ENCODE measurements around the gene GZF1.

DNA sequence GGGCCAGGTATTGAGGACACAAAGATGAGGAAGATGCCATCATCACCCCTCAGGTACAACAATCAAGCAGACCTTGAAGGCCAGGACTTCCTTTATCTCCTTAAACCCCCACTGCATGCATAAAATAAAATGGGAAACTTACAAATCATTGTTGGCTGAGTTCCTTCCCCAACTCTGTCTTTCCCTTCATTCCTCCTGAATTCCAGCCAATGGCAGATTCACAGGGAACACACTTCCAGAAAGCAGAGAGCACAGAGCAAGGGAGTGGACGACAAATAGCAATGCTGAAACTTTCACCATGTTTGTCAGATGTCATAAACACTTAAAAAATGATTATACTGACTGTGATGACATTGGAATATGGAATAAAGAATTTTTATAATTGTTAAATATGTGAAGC lies 48.7 kb upstream of the GZF1 start:
- TF ChIP-seq, protein P1, sequence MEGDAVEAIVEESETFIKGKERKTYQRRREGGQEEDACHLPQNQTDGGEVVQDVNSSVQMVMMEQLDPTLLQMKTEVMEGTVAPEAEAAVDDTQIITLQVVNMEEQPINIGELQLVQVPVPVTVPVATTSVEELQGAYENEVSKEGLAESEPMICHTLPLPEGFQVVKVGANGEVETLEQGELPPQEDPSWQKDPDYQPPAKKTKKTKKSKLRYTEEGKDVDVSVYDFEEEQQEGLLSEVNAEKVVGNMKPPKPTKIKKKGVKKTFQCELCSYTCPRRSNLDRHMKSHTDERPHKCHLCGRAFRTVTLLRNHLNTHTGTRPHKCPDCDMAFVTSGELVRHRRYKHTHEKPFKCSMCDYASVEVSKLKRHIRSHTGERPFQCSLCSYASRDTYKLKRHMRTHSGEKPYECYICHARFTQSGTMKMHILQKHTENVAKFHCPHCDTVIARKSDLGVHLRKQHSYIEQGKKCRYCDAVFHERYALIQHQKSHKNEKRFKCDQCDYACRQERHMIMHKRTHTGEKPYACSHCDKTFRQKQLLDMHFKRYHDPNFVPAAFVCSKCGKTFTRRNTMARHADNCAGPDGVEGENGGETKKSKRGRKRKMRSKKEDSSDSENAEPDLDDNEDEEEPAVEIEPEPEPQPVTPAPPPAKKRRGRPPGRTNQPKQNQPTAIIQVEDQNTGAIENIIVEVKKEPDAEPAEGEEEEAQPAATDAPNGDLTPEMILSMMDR (IDR thresholded peaks at IDR 0.05; ENCODE audit: insufficient read depth, low read length): no peak
- no peak for TF ChIP-seq POLR2AphosphoS5 (IDR thresholded peaks at IDR 0.05; ENCODE audit: low read depth)
- TF ChIP-seq, protein P2, sequence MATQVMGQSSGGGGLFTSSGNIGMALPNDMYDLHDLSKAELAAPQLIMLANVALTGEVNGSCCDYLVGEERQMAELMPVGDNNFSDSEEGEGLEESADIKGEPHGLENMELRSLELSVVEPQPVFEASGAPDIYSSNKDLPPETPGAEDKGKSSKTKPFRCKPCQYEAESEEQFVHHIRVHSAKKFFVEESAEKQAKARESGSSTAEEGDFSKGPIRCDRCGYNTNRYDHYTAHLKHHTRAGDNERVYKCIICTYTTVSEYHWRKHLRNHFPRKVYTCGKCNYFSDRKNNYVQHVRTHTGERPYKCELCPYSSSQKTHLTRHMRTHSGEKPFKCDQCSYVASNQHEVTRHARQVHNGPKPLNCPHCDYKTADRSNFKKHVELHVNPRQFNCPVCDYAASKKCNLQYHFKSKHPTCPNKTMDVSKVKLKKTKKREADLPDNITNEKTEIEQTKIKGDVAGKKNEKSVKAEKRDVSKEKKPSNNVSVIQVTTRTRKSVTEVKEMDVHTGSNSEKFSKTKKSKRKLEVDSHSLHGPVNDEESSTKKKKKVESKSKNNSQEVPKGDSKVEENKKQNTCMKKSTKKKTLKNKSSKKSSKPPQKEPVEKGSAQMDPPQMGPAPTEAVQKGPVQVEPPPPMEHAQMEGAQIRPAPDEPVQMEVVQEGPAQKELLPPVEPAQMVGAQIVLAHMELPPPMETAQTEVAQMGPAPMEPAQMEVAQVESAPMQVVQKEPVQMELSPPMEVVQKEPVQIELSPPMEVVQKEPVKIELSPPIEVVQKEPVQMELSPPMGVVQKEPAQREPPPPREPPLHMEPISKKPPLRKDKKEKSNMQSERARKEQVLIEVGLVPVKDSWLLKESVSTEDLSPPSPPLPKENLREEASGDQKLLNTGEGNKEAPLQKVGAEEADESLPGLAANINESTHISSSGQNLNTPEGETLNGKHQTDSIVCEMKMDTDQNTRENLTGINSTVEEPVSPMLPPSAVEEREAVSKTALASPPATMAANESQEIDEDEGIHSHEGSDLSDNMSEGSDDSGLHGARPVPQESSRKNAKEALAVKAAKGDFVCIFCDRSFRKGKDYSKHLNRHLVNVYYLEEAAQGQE (IDR thresholded peaks at IDR 0.05; ENCODE audit: insufficient replicate concordance, low read depth): no peak
- no peak for TF ChIP-seq GABPA (IDR thresholded peaks at IDR 0.05; ENCODE audit: low read depth)
